Neural cell (in vitro differentiated cells): Measurements from ENCODE around the gene ZNF688. TPM values are rescaled to one million over a fixed set of nuclear protein-coding genes. Genes with fewer than 3 reads are reported as not detected.
"Not testable (repeated sequence)": the region's sequence is repeated elsewhere in the genome, so short reads cannot be mapped to it uniquely, and the experiment has no call there.

ENCODE experiments used
- H2AFZ ChIP-seq: fragments of 200-600, 300-800 bp; sonication (generic), shearing (Covaris generic); 2 replicates; pipeline ENCODE4 v1.6.0; 2014; ENCODE audit warnings: low read depth, mild to moderate bottlenecking, antibody characterized with exemption, low read length, moderate library complexity
- H3F3A ChIP-seq: fragments of 200-600 bp; shearing (Covaris generic); 2 replicates; pipeline ENCODE4 v1.6.1; 2016; ENCODE audit warnings: mild to moderate bottlenecking, moderate library complexity, mixed read lengths, antibody characterized with exemption, low read length; ENCODE audit not compliant: insufficient read depth, poor library complexity, severe bottlenecking
- H3K27ac ChIP-seq: fragments of 200-600, 300-800 bp; sonication (generic), shearing (Covaris generic); 2 replicates; pipeline ENCODE4 v1.5.1; 2014; ENCODE audit warnings: mild to moderate bottlenecking, low read length, moderate library complexity
- H3K27me3 ChIP-seq: fragments of 300-800, 200-600 bp; sonication (generic), shearing (Covaris generic); 2 replicates; pipeline ENCODE4 v1.6.0; 2014; ENCODE audit warnings: mild to moderate bottlenecking, low read depth, low read length, moderate library complexity; ENCODE audit not compliant: insufficient read depth
- H3K36me3 ChIP-seq: fragments of 300-800, 200-600 bp; sonication (generic), shearing (Covaris generic); 2 replicates; pipeline ENCODE4 v1.5.1; 2014; ENCODE audit warnings: mild to moderate bottlenecking, antibody characterized with exemption, low read length, moderate library complexity; ENCODE audit not compliant: insufficient read depth
- H3K4me2 ChIP-seq: fragments of 300-800, 200-600 bp; sonication (generic), shearing (Covaris generic); 2 replicates; pipeline ENCODE4 v1.6.0; 2014; ENCODE audit warnings: mild to moderate bottlenecking, low read length
- H3K4me3 ChIP-seq: fragments of 300-800, 200-600 bp; sonication (generic), shearing (Covaris generic); 2 replicates; pipeline ENCODE4 v1.5.1; 2014; ENCODE audit warnings: mild to moderate bottlenecking, low read length, moderate library complexity
- H3K79me2 ChIP-seq: fragments of 200-600 bp; shearing (Covaris generic); replicated peaks from 2 replicates; pipeline ENCODE4 v1.6.0; 2014; ENCODE audit warnings: mild to moderate bottlenecking, low read length, moderate library complexity; ENCODE audit not compliant: insufficient read depth
- H3K9ac ChIP-seq: fragments of 300-800, 200-600 bp; sonication (generic), shearing (Covaris generic); 2 replicates; pipeline ENCODE4 v1.6.1; 2016; ENCODE audit warnings: mild to moderate bottlenecking, low read length, mixed read lengths
- H3K9me2 ChIP-seq: fragments of 200-600 bp; shearing (Covaris generic); 2 replicates; pipeline ENCODE4 v1.6.1; 2016; ENCODE audit warnings: mild to moderate bottlenecking, low read length, mixed read lengths; ENCODE audit not compliant: insufficient read depth
- H3K9me3 ChIP-seq: fragments of 200-600, 300-800 bp; sonication (generic), shearing (Covaris generic); 2 replicates; pipeline ENCODE4 v1.6.1; 2016; ENCODE audit warnings: mild to moderate bottlenecking, mixed run types, low read length, moderate library complexity, mixed read lengths
- H4K20me1 ChIP-seq: fragments of 200-600 bp; shearing (Covaris generic); 2 replicates; pipeline ENCODE4 v1.6.1; 2016; ENCODE audit warnings: mild to moderate bottlenecking, mixed run types; ENCODE audit not compliant: insufficient read depth
- CTCF ChIP-seq: fragments of 450-650 bp; IDR thresholded peaks from 2 replicates; pipeline ENCODE4 v1.5.1; 2014; ENCODE audit warnings: antibody characterized with exemption, mild to moderate bottlenecking, moderate library complexity; ENCODE audit not compliant: poor library complexity, severe bottlenecking
- EP300 ChIP-seq: fragments of 450-650 bp; conservative IDR thresholded peaks from 2 replicates; pipeline ENCODE4 v1.6.1; 2014; ENCODE audit warnings: antibody characterized with exemption, mild to moderate bottlenecking, moderate library complexity; ENCODE audit not compliant: poor library complexity, severe bottlenecking
- EZH2 ChIP-seq: fragments of 200-600, 300-800 bp; shearing (Covaris generic), sonication (generic); IDR thresholded peaks from 2 replicates; pipeline ENCODE4 v1.6.1; 2014; ENCODE audit warnings: antibody characterized with exemption, low read length, borderline replicate concordance, mild to moderate bottlenecking; ENCODE audit not compliant: insufficient read depth, poor library complexity, severe bottlenecking
- MXI1 ChIP-seq: fragments of 450-650 bp; conservative IDR thresholded peaks from 2 replicates; pipeline ENCODE4 v1.6.1; 2014; ENCODE audit warnings: antibody characterized with exemption, mild to moderate bottlenecking; ENCODE audit not compliant: poor library complexity, severe bottlenecking
- POLR2AphosphoS5 ChIP-seq: IDR thresholded peaks from 2 replicates; pipeline ENCODE4 v1.6.1; 2012
- RAD21 ChIP-seq: fragments of 450-650 bp; conservative IDR thresholded peaks from 2 replicates; pipeline ENCODE4 v1.6.1; 2014; ENCODE audit warnings: antibody characterized with exemption, mild to moderate bottlenecking, moderate library complexity
- REST ChIP-seq: IDR thresholded peaks from 2 replicates; pipeline ENCODE4 v1.6.1; 2012; ENCODE audit warnings: borderline replicate concordance
- SMC3 ChIP-seq: fragments of 450-650 bp; conservative IDR thresholded peaks from 2 replicates; pipeline ENCODE4 v1.6.1; 2014; ENCODE audit warnings: antibody characterized with exemption, mild to moderate bottlenecking, moderate library complexity; ENCODE audit not compliant: poor library complexity
- TAF1 ChIP-seq: IDR thresholded peaks from 2 replicates; pipeline ENCODE4 v1.6.1; 2012; ENCODE audit warnings: low read depth
- polyA plus RNA-seq: library from polyadenylated mRNA; depleted of rRNA; stranded (reverse); fragments of >200 nt; gene quantifications from 2 replicates; pipeline ENCODE4 v1.2.3, GENCODE V29; 2014

The ZNF688 gene
- polyA plus RNA-seq, 1 donor from 2014 or later: 28.4 TPM

GRCh38 chr16:30539986-30540526, 31.5 kb downstream of the ZNF688 start:
- H3K9me2 ChIP-seq, H3K4me2 ChIP-seq, H4K20me1 ChIP-seq, H3K4me3 ChIP-seq, H3K9me3 ChIP-seq, H3K36me3 ChIP-seq, H3K9ac ChIP-seq, H3K27me3 ChIP-seq, H3K27ac ChIP-seq, H3K79me2 ChIP-seq, H2AFZ ChIP-seq, H3F3A ChIP-seq: not testable (repeated sequence)

GRCh38 chr16:30539000-30539964, 32.2 kb downstream of the ZNF688 start:
- Histone ChIP-seq H3K4me3 (no peak overlapping the region), H3K9me2 (no peaks in the 10 kb centered on the region), H3K79me2 (peaks cover 6% of the 10 kb centered on the region), H3K27ac (no peak overlapping the region), H3K9me3 (no peaks in the 10 kb centered on the region), H3K27me3 (no peaks in the 10 kb centered on the region), H3F3A (peaks cover 6% of the 10 kb centered on the region), H3K4me2 (no peak overlapping the region), H4K20me1 (no peaks in the 10 kb centered on the region), H2AFZ (no peak overlapping the region), H3K9ac (no peak overlapping the region), H3K36me3 (no peaks in the 10 kb centered on the region)
- TF ChIP-seq EZH2 (no peak), EP300 (no peak), TAF1 (no peak), MXI1 (no peak), SMC3 (no peak), CTCF (no peak), REST (no peak), RAD21 (no peak), POLR2AphosphoS5 (no peak)

- Histone ChIP-seq H3K4me2 (peak overlapping the region; percentile 71), H3K79me2 (peaks cover 11% of the 10 kb centered on the region), H3K4me3 (peak overlapping the region; percentile 78)
- H3K27ac ChIP-seq, H3K9ac ChIP-seq, H3F3A ChIP-seq, H2AFZ ChIP-seq, H3K36me3 ChIP-seq, H3K9me2 ChIP-seq, H3K27me3 ChIP-seq, H3K9me3 ChIP-seq, H4K20me1 ChIP-seq: not testable (repeated sequence)
Measured at GRCh38 chr16:30536391-30537024, 35.0 kb downstream of the ZNF688 start.
